Amniotic stem cell (primary cell): ENCODE results near the gene WBP2NL.
A peak's percentile ranks its signal among the peaks of the same experiment; 100 is the strongest.

Experiments used
- DNase-seq: peaks from one replicate; lab custom pipeline; 2025; lab: John Stamatoyannopoulos, UW

The WBP2NL gene

DNA sequence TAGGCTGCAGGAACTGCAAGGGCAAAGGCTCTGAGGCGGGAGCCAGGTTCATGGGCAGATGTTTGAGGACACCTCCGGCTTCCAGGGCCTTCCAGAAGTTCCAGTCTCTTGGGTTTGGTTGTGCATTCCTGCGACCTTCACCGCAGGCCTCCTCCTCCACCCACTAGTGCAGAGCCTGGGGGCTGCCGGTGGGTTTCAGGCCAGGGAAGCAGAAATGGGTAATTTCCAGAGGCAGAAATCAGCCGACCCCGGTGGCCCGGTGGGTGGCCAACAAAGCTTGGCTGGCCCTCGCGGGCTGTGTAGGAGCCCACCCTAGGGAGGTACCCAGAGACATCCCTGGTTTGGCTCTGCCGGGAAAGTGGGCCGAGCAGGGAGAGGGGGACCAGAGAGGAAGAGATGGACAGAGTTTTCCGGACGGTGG, 75.0 kb downstream of the WBP2NL start:
- no peak for DNase-seq

DNA sequence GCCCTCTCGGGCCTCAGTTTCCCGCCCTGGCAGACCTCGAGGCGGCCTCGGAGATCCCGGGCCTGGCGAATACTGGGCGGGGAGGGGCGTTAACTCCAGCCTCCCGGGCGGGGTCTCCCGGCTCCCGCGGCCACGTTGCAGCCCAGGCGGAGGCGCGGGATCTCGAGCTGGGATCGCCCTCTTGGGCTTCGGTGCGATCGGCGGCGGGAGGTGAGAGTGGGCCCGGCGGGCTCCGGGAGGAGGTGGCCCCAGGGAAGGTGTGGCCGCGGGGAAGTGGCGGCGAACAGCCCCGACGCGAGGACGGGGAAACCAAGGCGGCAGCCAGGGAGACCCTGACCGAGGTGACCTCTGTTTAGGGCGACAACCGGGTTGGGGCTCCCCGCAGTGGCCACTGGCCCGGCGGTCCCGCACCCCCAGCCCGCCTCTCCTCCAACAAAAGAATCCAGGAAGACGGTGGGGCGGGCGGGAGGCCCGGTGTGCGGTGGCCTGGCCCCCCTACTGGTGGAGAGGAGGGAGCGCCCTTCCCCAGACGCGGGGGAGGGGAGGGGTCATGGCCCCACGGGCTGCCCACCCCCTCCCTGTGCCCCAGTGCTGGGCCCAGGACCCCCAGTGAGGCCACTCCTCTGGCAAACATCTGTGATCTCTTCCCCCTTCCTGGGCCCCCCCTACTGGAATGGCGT, 75.7 kb downstream of the WBP2NL start, which contains the start of gene PHETA2:
Gene PHETA2, plus strand, starts transcription at position 117 of the 680 bp plus-strand sequence. CDS start 3,046 bp downstream, outside the sequence.
- DNase-seq = peak; percentile 6

DNA sequence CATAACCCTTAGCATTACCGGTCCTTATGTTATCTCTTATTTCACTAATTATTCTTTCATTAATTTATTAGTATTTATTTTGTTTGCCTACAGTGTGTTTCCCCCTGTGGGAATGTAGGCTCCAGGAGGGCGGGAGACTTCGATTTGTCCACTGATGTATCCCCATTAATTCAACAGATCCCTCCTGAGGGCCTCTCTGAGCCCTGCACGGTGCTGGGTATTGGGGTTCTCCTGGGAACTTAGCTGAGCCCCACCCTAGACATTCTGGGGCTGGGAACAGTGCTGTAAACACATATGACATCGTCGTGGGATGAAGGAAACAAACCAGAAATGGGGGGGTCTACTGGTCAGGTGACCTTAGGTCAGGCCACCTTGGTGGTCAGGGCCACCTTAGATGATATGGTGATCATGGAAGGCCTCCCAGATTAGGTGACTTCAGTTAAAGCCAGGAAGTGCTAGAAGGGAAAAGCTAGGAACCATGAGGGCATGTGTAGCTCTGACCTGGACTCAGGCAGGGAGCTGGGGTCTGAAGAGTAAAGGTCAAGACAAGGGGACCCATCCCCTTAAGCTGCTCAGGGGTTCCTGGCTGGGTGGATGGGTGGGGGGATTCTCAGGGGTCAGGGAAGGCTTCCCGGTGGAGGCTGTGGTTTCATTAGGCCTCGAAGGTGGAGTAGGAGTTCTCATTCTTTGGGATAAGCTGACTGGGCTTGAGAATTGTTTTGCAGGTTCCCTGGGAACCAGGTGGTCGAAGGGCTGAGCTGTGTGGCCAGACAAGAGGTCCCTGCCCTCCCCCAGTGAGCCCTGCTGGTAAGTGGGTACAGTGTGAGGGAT, 76.5 kb downstream of the WBP2NL start:
- no peak for DNase-seq

DNA sequence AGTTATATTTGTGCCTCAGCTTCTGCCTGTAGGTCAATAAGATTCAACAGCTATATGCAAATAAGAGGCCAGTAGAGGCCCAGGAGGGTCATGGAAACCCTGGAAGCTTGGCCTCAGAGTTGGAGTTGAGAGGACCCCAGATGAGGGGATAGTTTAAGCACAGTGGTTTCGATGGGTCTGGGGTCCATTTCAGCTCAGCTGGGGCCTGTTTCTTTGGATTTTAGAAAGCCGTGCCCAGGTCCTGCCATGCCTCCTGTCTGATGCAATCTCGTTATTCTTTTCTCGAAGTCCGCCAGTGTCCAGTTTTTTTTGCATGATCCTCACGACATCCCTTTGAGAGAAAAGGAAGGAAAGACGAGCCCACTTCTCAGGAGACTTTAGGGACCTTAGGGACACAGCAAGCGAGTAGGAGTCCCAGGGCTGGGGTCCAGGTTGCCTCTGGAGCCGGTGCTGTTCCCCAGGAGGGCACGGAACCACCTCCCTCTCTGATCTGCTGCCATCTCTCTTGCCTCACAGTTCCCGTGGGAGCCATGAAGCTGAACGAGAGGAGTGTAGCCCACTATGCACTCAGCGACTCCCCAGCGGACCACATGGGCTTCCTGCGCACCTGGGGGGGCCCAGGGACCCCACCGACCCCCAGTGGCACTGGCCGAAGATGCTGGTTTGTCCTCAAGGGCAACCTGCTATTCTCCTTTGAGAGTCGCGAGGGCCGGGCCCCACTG, 78.3 kb downstream of the WBP2NL start:
- DNase-seq = no peak

DNA sequence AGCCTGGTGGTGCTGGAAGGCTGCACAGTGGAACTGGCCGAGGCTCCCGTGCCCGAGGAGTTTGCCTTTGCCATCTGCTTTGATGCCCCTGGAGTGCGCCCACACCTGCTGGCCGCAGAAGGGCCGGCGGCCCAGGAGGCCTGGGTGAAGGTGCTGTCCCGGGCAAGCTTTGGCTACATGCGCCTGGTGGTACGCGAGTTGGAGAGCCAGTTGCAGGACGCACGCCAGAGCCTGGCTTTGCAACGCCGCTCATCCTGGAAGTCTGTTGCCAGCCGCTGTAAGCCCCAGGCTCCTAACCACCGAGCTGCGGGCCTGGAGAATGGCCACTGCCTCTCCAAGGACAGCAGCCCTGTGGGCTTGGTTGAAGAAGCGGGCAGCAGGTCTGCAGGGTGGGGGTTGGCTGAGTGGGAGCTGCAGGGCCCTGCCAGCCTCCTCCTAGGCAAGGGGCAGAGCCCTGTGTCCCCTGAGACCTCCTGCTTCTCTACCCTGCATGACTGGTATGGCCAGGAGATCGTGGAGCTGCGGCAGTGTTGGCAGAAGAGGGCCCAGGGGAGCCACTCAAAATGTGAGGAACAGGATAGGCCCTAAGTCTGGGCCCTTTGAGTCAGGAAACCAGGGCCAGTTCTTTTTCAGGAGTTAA, 79.0 kb downstream of the WBP2NL start:
- no peak for DNase-seq
